GM19193 (cell line): ENCODE measurements around the gene C7.

ENCODE experiments used
- POLR2A ChIP-seq: IDR thresholded peaks from 4 replicates; pipeline ENCODE4 v1.6.1; 2011; ENCODE audit not compliant: insufficient read depth, insufficient read length; ENCODE audit errors: extremely low read depth

C7 gene

GRCh38 chr5:40914835-40915234, 5.5 kb downstream of the C7 start:
- no peak for TF ChIP-seq POLR2A

- no peak for TF ChIP-seq POLR2A
Observed at GRCh38 chr5:40915341-40915926, 6.1 kb downstream of the C7 start.

- no peak for TF ChIP-seq POLR2A
Observed at GRCh38 chr5:40916226-40916625, 6.9 kb downstream of the C7 start.

- no peak for TF ChIP-seq POLR2A
Observed at GRCh38 chr5:40928886-40929448, 19.7 kb downstream of the C7 start.

GRCh38 chr5:40932766-40933165, 23.5 kb downstream of the C7 start:
- TF ChIP-seq POLR2A, result no peak

- TF ChIP-seq POLR2A, result no peak
Observed at GRCh38 chr5:40937075-40937474, 27.8 kb downstream of the C7 start.

- no peak for TF ChIP-seq POLR2A
Observed at GRCh38 chr5:40939753-40940152, 30.5 kb downstream of the C7 start.

- no peak for TF ChIP-seq POLR2A
Observed at GRCh38 chr5:40945111-40945510, 35.8 kb downstream of the C7 start.

GRCh38 chr5:40955313-40955712, 46.0 kb downstream of the C7 start:
- TF ChIP-seq POLR2A, result no peak

GRCh38 chr5:40957048-40957447, 47.8 kb downstream of the C7 start:
- TF ChIP-seq POLR2A, result no peak

- TF ChIP-seq POLR2A, result no peak
Observed at GRCh38 chr5:40958811-40959210, 49.5 kb downstream of the C7 start.

- TF ChIP-seq POLR2A, result no peak
Observed at GRCh38 chr5:40960037-40960436, 50.7 kb downstream of the C7 start.

- no peak for TF ChIP-seq POLR2A
Observed at GRCh38 chr5:40962207-40962955, 53.1 kb downstream of the C7 start.

GRCh38 chr5:40972434-40972833, 63.1 kb downstream of the C7 start:
- TF ChIP-seq POLR2A, result no peak

GRCh38 chr5:40973364-40974004, 64.2 kb downstream of the C7 start:
- TF ChIP-seq POLR2A, result no peak

GRCh38 chr5:40976041-40976440, 66.7 kb downstream of the C7 start:
- TF ChIP-seq POLR2A, result no peak
